SU-DHL-6 (cell line): Measurements from ENCODE around the gene DYSF.

ENCODE experiments used
- H2AFZ ChIP-seq: fragments of 200-600 bp; sonication (generic); 2 replicates; pipeline ENCODE4 v1.6.1; 2014; ENCODE audit warnings: low read depth, mild to moderate bottlenecking, moderate library complexity, mixed read lengths, antibody characterized with exemption, low read length; ENCODE audit not compliant: severe bottlenecking
- H3F3A ChIP-seq: fragments of 200-600 bp; shearing (Covaris generic); 2 replicates; pipeline ENCODE4 v1.6.0; 2016; ENCODE audit warnings: antibody characterized with exemption, mild to moderate bottlenecking; ENCODE audit not compliant: insufficient read depth
- H3K27ac ChIP-seq: fragments of 200-600 bp; sonication (generic); 2 replicates; pipeline ENCODE4 v1.5.1; 2016; ENCODE audit warnings: low read depth, mild to moderate bottlenecking, low read length, moderate library complexity, mixed read lengths
- H3K27me3 ChIP-seq: fragments of 200-600 bp; sonication (generic), shearing (Covaris generic); 2 replicates; pipeline ENCODE4 v1.6.0; 2014; ENCODE audit warnings: mild to moderate bottlenecking, low read length
- H3K36me3 ChIP-seq: fragments of 200-600 bp; sonication (generic); 2 replicates; pipeline ENCODE4 v1.6.1; 2014; ENCODE audit warnings: mild to moderate bottlenecking, low read length, mixed read lengths
- H3K4me2 ChIP-seq: fragments of 300-600, 200-600 bp; shearing (Covaris generic), sonication (generic); 2 replicates; pipeline ENCODE4 v1.6.0; 2014; ENCODE audit warnings: low read length, low read depth, mild to moderate bottlenecking; ENCODE audit not compliant: poor library complexity, severe bottlenecking
- H3K4me3 ChIP-seq: fragments of 200-600 bp; sonication (generic); 2 replicates; pipeline ENCODE4 v1.5.1; 2014; ENCODE audit warnings: antibody characterized with exemption, low read length, mild to moderate bottlenecking, mixed read lengths; ENCODE audit not compliant: insufficient read depth, poor library complexity, severe bottlenecking
- H3K79me2 ChIP-seq: fragments of 200-600 bp; sonication (generic); 2 replicates; pipeline ENCODE4 v1.6.1; 2014; ENCODE audit warnings: mild to moderate bottlenecking, low read length, moderate library complexity; ENCODE audit not compliant: insufficient read depth
- H3K9ac ChIP-seq: fragments of 200-600 bp; sonication (generic); 2 replicates; pipeline ENCODE4 v1.7.0; 2014; ENCODE audit warnings: mild to moderate bottlenecking, low read length
- H3K9me2 ChIP-seq: fragments of 200-600 bp; sonication (generic); replicated peaks from 2 replicates; pipeline ENCODE4 v1.6.1; 2014; ENCODE audit warnings: low read length; ENCODE audit not compliant: insufficient read depth
- H3K9me3 ChIP-seq: fragments of 200-600 bp; sonication (generic); 2 replicates; pipeline ENCODE4 v1.6.1; 2014; ENCODE audit warnings: low read length, mixed read lengths; ENCODE audit not compliant: insufficient read depth
- H4K20me1 ChIP-seq: fragments of 200-600 bp; sonication (generic); 2 replicates; pipeline ENCODE4 v1.6.1; 2014; ENCODE audit warnings: low read depth, mild to moderate bottlenecking, antibody characterized with exemption, low read length, moderate library complexity, mixed read lengths
- EZH2phosphoT487 ChIP-seq: fragments of 200-600 bp; sonication (generic), shearing (Covaris generic); conservative IDR thresholded peaks from 2 replicates; pipeline ENCODE4 v1.6.1; 2018; ENCODE audit warnings: mild to moderate bottlenecking, antibody characterized with exemption, low read length, moderate library complexity, mixed read lengths
- TF ChIP-seq, protein P1 (sequence below): fragments of 200-600 bp; sonication (generic); IDR thresholded peaks from one replicate; pipeline ENCODE4 v1.5.1; 2017; ENCODE audit warnings: antibody characterized with exemption, mild to moderate bottlenecking, low read length, moderate library complexity; ENCODE audit not compliant: insufficient read depth, poor library complexity, severe bottlenecking

The DYSF gene

DNA sequence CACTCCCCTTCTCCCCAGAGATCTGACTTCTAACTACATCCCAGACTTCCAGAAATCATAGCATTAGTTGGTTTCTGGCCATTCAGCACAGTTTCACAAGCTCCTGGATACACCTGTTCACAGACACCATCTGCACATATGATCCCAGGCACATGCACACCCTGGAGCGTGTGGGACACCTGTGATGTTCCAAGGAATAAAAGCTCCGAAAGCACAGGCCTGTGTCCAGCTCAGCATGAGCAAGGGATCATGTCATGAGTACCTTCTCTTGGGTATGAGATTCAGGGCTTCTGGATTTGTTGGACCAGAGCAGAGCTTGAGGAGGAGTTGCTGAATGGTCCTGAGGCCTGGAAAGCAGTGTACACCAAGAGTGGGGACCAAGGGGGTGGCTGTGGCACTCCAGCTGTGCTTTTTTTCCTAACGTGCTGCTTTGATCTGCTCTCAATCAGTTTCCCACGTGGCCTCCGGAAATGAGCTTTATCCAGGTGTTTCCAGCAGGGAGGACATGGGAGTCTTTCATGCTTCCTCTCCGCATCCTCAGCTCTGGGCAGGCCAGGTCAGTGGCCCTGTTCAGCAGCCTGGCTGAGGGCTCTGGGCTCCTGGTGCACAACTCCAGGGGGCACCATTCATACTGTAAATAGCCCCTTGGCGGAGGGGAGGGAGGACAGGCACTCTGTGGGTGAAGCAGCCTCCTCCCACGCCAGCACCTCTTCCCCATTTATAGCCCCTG is 1.8 kb downstream of the DYSF start:
- Histone ChIP-seq H3K9me3 (no peaks in the 10 kb centered on the region), H4K20me1 (no peaks in the 10 kb centered on the region), H3K4me3 (no peak overlapping the region), H3K36me3 (no peaks in the 10 kb centered on the region), H3K9ac (no peak overlapping the region), H3F3A (no peaks in the 10 kb centered on the region), H3K79me2 (no peaks in the 10 kb centered on the region), H3K4me2 (no peak overlapping the region), H3K9me2 (no peaks in the 10 kb centered on the region), H3K27me3 (no peaks in the 10 kb centered on the region), H2AFZ (no peak overlapping the region), H3K27ac (no peak overlapping the region)
- TF ChIP-seq, protein P1, sequence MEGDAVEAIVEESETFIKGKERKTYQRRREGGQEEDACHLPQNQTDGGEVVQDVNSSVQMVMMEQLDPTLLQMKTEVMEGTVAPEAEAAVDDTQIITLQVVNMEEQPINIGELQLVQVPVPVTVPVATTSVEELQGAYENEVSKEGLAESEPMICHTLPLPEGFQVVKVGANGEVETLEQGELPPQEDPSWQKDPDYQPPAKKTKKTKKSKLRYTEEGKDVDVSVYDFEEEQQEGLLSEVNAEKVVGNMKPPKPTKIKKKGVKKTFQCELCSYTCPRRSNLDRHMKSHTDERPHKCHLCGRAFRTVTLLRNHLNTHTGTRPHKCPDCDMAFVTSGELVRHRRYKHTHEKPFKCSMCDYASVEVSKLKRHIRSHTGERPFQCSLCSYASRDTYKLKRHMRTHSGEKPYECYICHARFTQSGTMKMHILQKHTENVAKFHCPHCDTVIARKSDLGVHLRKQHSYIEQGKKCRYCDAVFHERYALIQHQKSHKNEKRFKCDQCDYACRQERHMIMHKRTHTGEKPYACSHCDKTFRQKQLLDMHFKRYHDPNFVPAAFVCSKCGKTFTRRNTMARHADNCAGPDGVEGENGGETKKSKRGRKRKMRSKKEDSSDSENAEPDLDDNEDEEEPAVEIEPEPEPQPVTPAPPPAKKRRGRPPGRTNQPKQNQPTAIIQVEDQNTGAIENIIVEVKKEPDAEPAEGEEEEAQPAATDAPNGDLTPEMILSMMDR = no peak
- TF ChIP-seq EZH2phosphoT487 = no peak

DNA sequence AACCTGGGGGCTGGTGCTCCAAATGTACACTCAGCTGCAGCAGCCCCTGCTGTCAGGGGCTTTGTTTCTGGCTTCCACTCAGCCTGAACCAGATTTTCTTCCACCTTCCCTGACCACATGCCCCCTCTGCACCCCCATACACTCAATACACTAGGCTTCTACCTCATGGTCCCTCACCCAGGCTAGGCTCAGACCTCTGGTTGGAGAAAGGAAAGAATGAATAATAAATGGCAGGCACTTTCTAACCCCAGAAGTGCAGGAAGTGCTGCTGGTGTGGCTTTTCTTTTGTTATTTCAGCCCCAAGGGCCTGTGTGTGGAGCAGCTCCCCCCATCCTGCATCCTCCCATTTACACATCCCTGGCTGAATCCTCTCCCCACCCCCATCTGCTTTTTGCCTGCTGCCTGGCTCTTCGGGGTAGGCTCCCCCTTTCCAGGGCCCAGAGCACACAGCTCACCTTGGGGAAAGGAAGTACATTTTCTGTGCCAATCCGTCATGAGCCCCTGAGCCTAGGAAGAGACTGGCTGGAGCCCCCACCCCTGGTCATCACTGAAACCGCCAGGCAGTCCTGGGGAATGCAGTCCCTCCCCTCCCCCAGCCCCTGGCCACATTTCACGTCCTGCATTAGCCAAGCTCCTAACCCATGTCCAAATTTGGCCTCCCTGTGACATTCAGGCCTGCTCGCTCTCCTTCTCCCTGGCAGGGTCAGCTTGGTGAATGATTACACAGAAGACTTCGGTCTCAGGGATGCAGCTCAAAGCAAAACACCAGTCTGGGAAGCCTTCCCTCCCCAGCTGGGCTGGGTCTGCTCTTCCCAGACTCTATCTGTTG is 2.6 kb downstream of the DYSF start:
- Histone ChIP-seq H3K27ac (no peak overlapping the region), H3K4me3 (no peak overlapping the region), H2AFZ (no peak overlapping the region), H3K79me2 (no peaks in the 10 kb centered on the region), H4K20me1 (no peaks in the 10 kb centered on the region), H3K27me3 (no peaks in the 10 kb centered on the region), H3K9ac (no peak overlapping the region), H3K36me3 (no peaks in the 10 kb centered on the region), H3K9me3 (no peaks in the 10 kb centered on the region), H3F3A (no peaks in the 10 kb centered on the region), H3K4me2 (no peak overlapping the region), H3K9me2 (no peaks in the 10 kb centered on the region)
- no peak for TF ChIP-seq EZH2phosphoT487

DNA sequence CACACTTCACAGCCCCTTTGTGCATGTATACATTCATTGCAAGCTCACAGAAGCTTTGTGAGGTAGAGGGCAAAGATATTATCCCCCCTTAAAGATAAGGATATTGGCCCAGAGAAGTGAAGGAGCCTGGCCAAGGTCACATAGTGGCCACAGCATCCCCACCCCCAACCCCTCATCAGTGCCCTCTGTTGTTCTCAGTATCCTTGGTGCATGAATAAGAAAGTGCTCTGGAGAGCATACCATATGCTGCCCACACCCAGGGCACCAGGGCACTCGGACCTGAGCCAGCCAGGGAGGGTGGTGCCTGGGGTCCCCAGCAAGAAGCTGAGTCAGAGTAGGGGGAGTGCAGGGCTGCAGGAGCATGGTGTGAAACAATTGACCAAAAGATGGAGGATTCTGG is 3.3 kb downstream of the DYSF start:
- Histone ChIP-seq H3K4me2 (no peak overlapping the region), H3K9me2 (no peaks in the 10 kb centered on the region), H3K4me3 (no peak overlapping the region), H3F3A (no peaks in the 10 kb centered on the region), H3K27ac (no peak overlapping the region), H3K27me3 (no peaks in the 10 kb centered on the region), H3K36me3 (no peaks in the 10 kb centered on the region), H3K9ac (no peak overlapping the region), H3K9me3 (peaks cover 3% of the 10 kb centered on the region; the same call in 1 of the 2 replicates), H3K79me2 (no peaks in the 10 kb centered on the region), H4K20me1 (no peaks in the 10 kb centered on the region), H2AFZ (no peak overlapping the region)
- TF ChIP-seq EZH2phosphoT487 = no peak
- TF ChIP-seq, protein P1 = no peak
